Femur (tissue), 1 donor: ENCODE data around the gene ARHGAP22.

ENCODE experiments used
- DNase-seq: peaks from one replicate; pipeline ENCODE4 v3.0.0-alpha.2; 2017

Gene ARHGAP22

DNA sequence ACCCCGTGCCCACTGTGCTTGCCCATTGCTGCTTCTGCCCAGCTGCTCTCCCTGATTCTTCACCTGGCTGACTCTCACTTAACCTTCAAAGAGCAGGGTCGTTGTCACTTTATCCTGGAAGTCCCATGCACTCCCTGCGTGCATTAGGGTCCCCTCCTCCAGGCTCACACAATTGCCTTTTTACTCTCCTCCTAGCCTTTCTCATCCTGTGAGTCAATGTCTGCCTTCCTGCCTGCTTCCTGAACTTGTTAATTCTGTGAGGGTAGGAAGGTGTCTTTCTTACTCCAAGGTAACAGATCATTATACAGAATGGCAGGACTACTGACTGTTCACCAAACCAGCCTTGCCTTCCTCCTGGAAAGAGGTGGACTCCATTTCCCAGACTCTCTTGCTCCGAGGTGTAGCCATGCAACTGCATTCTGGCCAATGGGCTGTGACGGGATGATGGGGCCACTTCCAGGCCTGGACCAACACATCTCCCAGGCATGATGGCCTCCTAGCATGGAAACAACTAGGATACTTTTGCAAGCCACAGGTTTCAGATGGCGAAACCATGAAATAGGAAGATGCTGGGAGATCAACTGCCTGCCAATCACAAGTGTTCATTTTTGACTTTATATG lies 54.7 kb downstream of the ARHGAP22 start:
- DNase-seq, result no peak

DNA sequence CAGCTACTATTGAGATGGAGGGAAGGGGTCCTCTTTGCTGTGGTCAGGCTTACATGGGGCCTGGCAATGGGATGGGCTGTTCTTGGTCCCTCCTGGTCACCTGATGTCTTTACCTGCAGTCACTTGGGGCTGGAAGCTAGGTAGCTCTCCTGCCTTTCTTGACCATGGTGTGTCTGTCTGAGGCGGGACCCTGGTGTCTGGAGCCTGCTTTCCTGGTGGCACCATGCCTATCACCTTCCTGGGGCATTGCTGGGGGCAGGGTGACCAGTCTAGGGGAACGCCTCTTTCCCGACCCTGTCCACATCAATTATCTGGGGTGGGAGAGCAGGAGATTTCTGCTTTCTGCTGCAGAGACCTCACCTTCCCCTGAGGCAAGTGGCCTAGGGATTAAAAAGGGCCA lies 55.6 kb downstream of the ARHGAP22 start:
- no peak for DNase-seq

DNA sequence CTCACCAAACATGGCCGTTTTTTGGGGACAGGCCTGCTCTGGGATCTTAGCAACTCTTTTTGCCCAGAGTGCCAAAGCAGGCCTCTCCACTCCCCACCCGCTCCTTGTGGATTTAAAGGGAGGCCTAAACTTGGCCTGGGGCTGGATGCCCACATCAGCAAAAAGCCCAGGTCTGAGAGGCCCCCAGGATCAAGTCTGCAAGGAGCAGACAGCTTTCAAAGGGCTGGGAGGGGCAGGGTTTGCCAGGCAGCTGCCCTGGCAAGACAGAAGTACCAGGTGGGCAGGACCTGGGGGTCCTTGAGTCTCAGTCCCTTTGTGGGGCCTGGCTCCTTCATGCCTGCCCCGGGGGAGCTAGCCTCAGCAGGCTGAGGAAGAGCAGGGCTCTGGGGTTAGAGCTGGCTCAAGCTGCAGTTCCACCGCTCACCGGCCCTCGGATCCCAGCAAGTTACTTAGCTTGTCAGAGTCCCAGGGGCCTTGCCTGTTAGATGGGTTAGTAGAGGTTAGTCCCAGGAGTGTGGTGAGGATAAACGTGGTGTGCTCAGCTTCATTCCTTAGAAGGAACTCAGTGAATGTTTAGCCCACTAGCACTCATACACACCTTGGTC lies 56.2 kb downstream of the ARHGAP22 start:
- no peak for DNase-seq

DNA sequence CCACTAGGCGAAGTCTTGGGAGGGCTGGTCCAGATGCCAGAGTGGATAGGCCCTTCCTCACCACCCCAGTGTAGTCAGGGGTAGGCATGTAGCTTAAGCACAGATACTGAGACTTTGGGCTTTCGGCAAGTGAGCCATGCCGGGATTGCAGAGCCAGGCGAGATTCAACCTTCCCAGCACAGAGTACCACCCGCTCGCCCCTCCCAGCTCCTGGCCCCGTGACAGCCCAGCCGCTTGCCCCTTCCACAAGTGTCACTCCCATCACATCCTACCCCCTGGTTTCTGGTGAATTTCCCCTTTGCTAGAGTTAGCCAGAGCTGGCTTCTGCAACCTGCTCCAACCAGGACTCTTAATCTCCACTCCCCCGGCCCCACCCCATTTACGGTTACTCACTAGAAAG lies 56.9 kb downstream of the ARHGAP22 start:
- no peak for DNase-seq

DNA sequence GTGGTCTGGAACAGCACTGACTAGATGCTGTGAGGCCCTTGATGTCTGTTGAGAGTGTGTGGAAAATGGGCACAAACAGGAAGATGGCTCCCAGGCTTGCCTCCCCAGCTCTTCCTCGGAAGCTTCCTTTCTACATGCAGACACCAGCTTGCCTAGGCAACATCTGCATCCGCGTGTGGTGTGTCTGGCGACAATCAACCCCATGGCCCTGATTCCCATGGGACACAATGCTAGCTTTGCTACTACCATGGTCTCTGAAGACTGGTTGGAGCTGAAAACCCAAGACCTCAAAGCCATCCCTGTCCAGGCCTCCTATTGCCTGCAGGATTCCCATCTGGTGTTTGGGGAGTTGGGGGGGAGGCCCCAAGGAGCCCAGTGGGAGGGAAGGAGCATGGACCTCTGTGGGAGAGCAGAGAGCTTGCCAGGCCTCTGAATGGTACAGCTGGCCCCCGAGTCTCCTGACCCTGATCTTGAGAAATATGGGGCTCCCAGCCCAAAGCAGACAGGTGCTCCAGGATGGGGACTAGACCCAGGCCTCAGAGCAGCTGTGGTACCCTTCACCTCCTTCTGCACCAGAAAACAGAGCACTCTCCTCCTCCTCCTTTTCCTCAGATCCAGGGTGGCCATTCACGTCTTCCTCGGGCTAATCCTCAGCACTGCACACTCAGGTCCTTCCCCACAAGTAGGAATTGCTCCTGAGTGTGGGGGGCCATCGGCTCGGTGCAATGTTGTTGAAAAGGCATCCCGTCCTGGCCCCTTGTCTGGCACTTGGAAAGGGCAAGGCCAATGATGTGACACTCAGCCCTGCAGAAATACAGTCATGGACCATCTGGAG lies 57.6 kb downstream of the ARHGAP22 start:
- DNase-seq, result no peak

DNA sequence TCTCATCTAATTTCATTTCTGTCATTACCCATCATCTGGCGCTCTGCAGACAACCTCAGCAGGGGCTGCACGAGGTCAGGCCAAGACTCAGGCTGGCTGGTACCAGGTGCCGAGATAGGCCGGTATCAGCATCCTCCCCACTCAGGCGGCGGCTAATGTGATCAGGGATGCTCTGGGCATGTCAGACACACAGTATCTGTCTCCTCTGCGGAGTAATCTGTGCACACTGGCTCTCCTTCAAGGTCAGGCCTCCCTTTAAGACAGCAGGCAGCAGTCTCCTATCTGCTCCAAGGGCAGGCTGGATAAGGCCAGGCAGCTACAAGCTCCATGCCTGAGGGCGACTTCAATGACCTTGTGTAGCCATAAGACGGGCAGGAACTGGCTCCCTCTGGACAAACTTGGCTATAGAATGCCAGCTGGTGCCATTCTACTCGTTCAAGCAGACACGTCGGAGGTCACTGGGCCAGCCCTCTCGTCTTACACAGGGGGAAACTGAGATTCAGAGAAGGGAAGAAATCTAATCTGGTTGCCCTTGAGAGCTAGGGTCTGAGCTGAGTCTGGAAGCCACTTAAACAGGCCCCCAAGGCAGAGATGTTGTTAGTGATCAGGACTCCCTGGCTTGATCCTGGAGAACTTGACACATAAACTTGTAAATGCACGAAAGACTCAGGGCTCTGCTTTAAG lies 59.3 kb downstream of the ARHGAP22 start:
- no peak for DNase-seq

DNA sequence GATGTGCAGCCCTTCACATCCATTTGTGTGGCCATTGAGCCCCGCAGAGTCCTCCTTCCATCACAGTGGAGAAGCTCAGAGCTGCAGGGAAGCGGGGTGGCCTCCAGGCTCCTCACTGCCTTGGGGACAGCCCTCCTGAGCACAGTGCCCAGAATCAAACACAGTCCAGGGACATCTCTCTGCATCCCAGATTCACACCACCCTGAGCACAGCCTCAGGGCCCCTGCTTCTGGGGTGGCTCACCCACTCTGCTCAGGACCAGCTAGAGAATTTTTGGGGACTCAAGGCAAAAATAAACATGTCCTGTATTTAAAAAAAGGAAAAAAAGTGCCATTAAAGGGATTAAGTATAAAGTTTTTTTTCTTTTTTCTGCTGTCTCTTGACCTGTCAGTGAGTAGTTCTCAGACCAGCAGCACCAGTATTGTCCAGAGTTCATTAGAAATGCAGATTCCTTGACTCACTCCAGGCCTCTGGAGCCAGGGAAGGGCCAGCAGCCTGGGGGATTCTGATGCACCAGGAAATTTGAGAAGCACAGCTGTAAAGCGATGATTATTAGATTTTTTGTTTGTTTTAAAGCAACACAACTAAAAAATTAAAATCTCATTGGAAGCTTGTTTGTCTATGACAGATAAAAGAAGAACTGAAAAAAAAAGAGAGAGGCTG lies 61.6 kb downstream of the ARHGAP22 start:
- DNase-seq, result no peak

DNA sequence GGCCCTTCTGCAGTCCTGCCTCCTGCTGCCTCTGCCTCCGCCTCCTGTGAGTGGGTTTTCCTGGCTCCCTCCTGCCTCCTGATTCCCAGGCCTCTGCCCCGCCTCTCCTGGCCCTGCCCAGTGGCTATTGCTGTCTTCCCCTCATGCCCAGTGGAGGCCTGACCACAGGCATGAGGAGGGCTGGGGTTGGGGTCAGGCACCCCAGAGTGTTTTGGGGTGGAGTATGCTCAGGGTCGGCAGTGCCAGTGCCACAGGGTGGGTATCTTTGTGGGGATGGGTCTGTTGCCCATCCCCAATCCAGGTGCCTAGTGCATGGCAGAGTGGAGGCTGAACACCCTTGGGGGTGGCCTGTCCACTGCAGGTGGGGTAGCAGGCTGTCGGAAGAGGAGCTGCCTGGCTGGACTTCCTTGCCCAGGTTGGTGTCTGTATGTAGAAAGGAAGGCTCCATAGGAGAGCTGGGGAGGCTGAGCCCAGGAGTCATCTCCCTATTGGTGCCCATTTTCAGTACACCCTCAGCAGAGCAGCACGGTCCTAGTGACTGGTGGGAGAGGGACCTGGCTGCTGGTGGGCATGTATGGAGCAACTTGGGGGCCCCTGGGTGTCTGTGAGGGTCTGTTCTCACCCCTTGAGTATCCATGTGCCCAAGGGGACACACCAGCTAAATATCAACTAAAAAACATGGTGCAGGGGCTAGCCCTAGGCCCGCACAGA lies 62.2 kb downstream of the ARHGAP22 start:
- DNase-seq, result no peak

DNA sequence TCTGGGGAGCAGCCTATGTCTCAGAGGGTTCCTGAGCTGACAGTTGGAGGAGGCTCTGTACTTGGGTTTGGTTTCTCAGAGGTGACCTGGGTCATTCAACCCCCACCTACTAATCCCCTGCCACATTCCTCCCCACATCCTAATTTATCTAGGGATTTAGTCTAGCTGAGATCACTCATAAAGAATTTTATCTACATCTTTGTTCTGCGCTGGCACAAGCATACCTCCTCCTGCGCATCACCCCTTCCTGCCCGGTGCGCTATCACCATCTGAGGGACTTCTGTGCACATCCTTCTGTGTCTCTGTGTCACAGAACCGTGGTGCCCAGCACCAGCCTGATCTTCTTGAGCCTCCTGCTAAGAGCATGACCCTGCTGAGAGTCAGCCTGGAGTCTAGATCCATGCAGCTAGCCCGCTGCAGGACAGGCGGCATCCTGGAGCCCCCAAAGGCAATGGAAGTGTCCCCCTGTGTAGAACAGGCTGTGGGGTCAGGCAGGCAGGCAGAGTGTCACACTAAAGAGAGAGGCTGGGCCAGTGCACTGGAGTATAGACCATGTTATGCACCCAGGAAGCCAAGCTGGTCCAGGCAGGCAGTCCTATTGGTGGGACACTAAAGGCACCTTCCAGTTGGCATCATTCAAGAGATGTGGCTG lies 63.6 kb downstream of the ARHGAP22 start:
- no peak for DNase-seq

DNA sequence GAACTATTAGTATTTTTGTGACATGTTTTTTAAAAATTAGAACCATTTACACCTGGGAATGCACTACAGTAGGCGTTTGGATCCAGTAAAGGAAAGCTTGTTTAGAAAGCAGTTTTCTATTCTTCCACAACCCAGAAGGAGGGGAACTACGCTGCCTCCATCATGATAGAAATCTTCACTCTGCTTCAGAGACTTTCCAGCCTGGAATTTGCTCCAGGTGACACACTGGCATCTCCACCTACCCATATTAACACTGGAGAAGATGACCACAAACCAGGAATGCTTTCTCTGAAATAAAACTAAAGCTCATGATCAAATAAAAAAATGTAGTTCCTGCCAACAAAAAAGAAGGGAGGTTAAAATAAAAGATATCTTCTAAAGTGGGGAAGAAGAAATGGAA lies 66.3 kb downstream of the ARHGAP22 start:
- no peak for DNase-seq

DNA sequence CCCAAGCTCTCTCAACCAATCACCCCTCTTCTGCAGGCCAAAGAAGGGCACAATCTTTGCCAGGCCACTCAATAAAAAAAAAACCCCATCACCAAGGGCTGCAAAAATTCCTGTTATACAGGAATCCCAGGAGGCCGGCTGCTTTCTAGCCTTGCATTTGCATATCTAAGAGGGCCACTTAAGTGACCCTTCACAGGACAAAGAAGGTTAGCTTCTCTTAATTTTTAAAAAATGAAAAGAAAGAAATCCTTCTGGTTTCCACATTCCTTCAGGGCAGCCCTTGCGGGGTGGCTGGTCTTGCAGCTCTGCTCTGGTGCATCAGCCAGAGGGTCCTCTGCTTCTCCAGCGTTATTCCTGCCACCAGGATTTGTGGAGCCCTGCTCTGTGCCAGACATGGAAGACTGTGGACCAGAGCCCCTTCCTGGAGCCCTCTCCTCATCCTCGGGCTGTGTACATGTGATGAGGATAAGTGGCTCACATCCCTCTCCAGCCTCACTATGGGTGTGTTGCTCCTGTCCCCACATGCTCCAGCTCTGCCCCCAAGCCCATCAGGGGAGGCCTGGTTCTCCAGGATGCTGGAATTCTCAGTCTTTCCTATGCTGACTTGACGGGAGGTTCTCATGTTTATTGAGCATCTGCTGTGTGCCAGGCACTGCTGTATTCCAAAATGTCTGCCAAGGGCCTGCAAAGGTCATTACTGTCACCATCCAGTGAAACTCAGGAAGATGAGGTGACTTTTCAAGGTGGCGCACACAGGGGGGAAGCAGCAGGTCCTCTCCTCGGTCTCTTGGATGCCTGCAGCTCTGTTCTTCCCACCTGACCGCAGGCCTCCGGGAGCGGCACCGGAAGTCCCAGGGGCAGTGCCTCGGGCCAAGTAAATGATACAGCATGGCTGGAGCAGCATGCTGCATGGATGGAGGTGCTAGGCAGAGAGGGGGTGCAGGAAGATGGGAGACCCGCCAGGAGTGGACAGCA lies 67.7 kb downstream of the ARHGAP22 start:
- peak; percentile 4 for DNase-seq

DNA sequence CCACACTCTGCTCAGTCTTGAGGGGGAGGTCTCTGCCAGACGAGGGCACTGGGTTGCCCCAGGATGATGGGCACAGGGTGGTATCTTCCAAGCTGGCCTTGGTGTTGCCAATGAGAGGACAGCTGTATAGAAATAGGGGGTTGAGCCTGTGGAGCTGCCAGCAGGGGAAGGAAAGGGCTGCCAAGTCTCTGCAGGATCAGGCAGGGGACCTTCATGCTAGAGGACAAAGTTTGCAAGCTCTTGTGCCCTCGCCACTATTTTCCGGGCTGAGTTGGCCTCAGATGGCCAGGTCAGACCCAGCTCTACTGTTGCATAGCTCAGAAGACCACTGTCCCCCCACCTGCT lies 68.7 kb downstream of the ARHGAP22 start:
- peak; percentile 17 for DNase-seq

DNA sequence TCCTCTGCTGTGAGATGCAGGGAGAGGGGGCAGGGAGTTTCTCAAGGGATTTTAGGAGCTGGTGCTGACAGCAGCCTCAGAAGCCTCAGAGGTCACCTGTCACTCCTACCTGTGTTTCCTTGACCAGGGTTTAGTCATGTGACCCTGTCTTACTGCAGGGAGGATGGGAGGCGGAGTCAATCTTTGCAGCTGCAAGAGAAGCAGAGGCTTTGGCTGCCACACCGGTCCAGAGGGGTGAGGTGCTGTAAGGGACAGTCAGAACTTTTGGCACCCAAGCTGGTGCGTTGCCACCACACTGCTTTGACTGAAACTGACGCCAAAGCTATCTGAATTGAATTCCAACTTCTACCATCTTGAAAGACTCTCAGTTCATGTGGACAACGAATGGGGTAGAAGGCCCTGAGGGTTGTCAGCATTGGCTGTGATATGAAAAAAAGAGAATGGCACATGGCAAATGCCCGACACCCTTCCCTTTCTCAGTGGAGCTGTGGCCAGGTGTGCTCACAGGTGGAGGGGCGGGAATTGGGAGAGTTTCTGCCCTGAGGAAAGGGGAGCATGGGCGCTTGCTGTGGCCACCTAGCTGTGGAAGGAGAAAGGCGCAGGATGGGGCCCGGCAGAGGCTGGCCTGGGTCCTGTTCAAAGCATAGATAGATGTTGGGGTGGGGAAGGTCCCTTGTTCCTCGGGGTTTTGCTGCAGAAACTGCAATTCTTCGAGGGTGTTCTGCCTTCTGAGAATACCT lies 69.3 kb downstream of the ARHGAP22 start:
- DNase-seq, result peak; percentile 14

DNA sequence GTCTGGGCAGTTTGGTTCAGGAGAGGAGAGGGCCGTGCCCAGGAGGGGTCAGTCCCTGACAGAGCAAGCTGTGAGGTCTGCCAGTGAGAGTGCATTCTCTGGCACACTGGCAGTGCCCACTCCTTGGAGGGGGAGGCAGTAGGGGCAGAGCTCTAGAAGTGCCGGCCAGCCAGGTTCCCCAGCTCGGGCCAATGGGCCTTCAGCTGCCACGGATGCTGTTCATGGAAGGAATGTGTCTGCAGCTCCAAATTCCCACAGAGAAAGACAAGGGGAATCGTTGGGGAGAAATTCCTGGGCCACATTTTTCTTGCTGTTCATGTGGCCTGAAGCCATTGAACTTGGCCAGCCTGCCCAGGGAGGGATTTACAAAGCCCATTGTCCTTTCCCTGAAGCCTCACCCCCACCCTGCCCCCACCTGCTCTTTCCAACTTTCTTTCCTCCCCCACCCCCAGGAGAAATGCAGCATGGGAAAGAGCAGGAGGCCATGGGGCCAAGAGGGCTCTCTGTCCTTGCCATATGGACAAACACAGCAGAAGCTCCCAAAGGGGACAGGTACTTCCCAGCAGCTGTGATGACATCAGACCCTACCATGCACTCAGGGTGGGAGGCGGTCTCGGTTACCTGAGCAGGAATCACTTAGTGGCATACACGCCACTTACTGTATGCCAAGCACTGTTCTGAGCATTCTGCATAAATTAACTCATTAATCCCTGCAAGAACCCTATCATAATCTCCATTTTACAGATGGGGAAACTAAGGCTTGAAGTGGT lies 70.7 kb downstream of the ARHGAP22 start:
- DNase-seq, result peak; percentile 72

DNA sequence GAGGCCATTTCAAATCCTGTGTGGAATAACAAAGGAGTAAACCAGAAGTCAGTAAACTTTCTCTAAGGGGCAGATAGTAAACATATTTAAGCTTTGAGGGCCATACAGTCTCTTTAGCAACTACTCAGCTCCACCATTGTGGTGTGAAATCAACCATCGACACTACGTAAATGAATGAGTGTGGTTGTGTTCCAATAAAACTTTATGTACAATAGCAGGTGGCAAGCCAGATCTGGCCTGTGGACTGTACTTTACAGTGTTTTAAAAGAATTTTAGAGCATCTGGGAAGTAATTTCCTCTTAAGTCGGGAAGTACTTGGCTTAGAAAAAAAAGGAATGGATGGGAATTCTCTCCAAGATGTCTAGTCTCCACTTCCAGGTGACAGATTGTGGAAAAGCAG lies 71.3 kb downstream of the ARHGAP22 start:
- no peak for DNase-seq

DNA sequence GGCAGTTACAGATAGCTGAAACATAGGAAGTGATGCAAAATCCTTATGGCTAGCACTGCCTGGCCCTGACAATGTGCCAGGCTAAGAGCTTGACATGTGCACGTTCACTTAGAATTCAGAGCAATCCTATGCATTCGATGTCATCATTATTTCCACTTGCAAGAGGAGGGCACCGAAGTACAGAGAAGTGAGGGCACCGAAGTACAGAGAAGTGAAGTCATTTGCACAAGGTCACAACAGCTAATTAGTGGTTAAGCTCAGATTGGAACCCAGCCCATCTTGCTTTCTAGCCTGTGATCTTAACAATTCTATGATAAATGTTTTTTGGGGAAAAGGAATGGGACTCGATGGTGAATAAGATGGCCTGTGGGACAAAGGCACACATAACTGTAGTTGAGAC lies 73.4 kb downstream of the ARHGAP22 start:
- peak; percentile 4 for DNase-seq

DNA sequence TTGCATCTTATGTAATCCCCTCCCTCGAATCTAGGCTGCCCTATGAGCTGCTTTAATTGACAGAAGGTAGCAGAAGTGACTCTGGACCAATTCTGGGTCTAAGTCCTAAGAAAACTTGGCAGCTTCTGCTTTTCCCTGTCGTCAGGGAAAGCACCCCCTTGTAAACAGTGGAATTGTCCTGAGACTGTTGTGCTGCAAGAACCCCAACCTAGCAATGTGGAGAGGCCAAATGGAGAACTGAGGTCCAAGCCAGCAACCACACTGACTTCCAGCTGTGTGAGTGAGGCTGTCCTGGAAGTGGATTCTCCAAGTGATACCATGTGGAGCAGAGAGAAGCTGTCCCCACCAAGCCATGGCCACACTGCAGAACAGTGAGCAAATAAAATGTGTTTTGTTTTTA lies 75.5 kb downstream of the ARHGAP22 start:
- DNase-seq, result peak; percentile 11

DNA sequence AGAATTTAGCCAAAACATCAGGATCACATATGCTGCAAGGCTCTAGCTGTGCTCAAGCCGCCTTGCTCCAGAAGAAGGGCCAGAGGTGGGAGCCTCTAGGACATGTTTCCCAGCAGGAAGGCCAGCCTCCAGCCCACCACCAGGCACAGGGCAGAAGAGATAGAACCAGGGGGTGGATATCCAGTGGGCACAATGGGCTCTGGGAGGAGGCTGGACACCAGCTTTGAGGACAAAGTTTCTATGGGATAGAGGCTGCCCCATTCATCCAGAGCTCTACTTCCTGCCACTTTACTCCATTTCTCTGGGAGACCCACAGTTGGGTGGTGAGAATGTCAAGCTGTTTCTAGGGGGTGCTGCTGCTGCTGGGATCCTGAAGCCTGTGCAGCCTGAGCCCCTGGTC lies 77.1 kb downstream of the ARHGAP22 start:
- peak; percentile 6 for DNase-seq

DNA sequence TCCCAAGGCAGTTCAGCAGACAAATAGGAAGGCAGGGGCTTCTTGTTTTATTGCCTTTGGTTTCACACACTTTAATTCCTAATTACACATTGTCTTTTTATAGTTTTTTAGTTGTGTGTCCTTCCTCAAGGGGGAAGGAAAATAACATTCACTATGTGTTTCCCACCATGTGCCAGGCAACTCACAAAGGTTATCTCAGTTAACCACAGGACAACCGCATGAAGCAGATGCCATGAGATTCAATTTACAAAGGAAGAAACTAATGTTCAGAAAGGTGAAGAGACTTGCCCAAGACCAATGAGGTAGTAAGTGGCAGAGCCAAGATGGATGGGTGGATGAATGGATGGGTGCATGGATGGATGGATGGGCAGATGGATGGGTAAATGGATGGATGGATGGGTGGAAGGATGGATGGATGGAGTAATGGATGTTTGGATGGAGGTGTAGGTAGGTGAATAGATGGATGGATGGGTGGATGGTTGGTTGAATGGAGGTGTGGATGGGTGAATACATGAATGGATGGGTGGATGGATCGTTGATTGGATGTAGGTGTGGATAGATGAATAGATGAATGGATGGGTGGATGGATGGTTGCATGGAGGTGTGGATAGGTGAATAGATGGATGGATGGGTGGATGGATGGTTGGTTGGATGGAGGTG lies 77.9 kb downstream of the ARHGAP22 start:
- no peak for DNase-seq
